ENCODE measurements around the gene C1orf198.

C1orf198 gene

GRCh38 chr1:230794871-230795605 lies 73.3 kb downstream of the C1orf198 start:
- Histone ChIP-seq H3K27me3 (ENCODE audit: control insufficient read depth, insufficient read depth, low read length) (no peaks in the 10 kb centered on the region), H3K36me3 (ENCODE audit: control insufficient read depth, insufficient read depth, low read length) (no peaks in the 10 kb centered on the region), H3K27ac (ENCODE audit: low read depth, low read length) (no peak overlapping the region), H3K9ac (ENCODE audit: low read length) (no peak overlapping the region), H3K4me1 (ENCODE audit: control insufficient read depth, insufficient read depth, low read length) (no peaks in the 10 kb centered on the region), H3K4me3 (ENCODE audit: low read length) (no peak overlapping the region)

GRCh38 chr1:230794431-230794830 lies 73.9 kb downstream of the C1orf198 start:
- Histone ChIP-seq H3K4me3 (ENCODE audit: low read length) (no peak overlapping the region), H3K9ac (ENCODE audit: low read length) (no peak overlapping the region), H3K27me3 (ENCODE audit: control insufficient read depth, insufficient read depth, low read length) (no peaks in the 10 kb centered on the region), H3K4me1 (ENCODE audit: control insufficient read depth, insufficient read depth, low read length) (no peaks in the 10 kb centered on the region), H3K36me3 (ENCODE audit: control insufficient read depth, insufficient read depth, low read length) (no peaks in the 10 kb centered on the region), H3K27ac (ENCODE audit: low read depth, low read length) (no peak overlapping the region)

- Histone ChIP-seq H3K36me3 (ENCODE audit: control insufficient read depth, insufficient read depth, low read length) (no peaks in the 10 kb centered on the region), H3K27ac (ENCODE audit: low read depth, low read length) (no peak overlapping the region), H3K4me1 (ENCODE audit: control insufficient read depth, insufficient read depth, low read length) (no peaks in the 10 kb centered on the region), H3K9ac (ENCODE audit: low read length) (no peak overlapping the region), H3K27me3 (ENCODE audit: control insufficient read depth, insufficient read depth, low read length) (no peaks in the 10 kb centered on the region), H3K4me3 (ENCODE audit: low read length) (no peak overlapping the region)
Measured at GRCh38 chr1:230793463-230793745, 74.9 kb downstream of the C1orf198 start.

GRCh38 chr1:230792691-230793462 lies 75.4 kb downstream of the C1orf198 start:
- H3K27me3 ChIP-seq (ENCODE audit: control insufficient read depth, insufficient read depth, low read length), result no peaks in the 10 kb centered on the region
- no peaks in the 10 kb centered on the region for H3K36me3 ChIP-seq (ENCODE audit: control insufficient read depth, insufficient read depth, low read length)
- no peaks in the 10 kb centered on the region for H3K4me1 ChIP-seq (ENCODE audit: control insufficient read depth, insufficient read depth, low read length)
- H3K4me3 ChIP-seq (ENCODE audit: low read length), result no peak overlapping the region
- no peak overlapping the region for H3K27ac ChIP-seq (ENCODE audit: low read depth, low read length)
- no peak overlapping the region for H3K9ac ChIP-seq (ENCODE audit: low read length)

GRCh38 chr1:230791986-230792564 lies 76.2 kb downstream of the C1orf198 start:
- H3K4me1 ChIP-seq (ENCODE audit: control insufficient read depth, insufficient read depth, low read length), result no peaks in the 10 kb centered on the region
- H3K27me3 ChIP-seq (ENCODE audit: control insufficient read depth, insufficient read depth, low read length), result no peaks in the 10 kb centered on the region
- H3K27ac ChIP-seq (ENCODE audit: low read depth, low read length), result no peak overlapping the region
- H3K4me3 ChIP-seq (ENCODE audit: low read length), result no peak overlapping the region
- H3K9ac ChIP-seq (ENCODE audit: low read length), result no peak overlapping the region
- no peaks in the 10 kb centered on the region for H3K36me3 ChIP-seq (ENCODE audit: control insufficient read depth, insufficient read depth, low read length)

- Histone ChIP-seq H3K36me3 (ENCODE audit: control insufficient read depth, insufficient read depth, low read length) (no peaks in the 10 kb centered on the region), H3K27me3 (ENCODE audit: control insufficient read depth, insufficient read depth, low read length) (no peaks in the 10 kb centered on the region), H3K4me1 (ENCODE audit: control insufficient read depth, insufficient read depth, low read length) (no peaks in the 10 kb centered on the region), H3K9ac (ENCODE audit: low read length) (no peak overlapping the region), H3K27ac (ENCODE audit: low read depth, low read length) (no peak overlapping the region), H3K4me3 (ENCODE audit: low read length) (no peak overlapping the region)
Measured at GRCh38 chr1:230790026-230790425, 78.3 kb downstream of the C1orf198 start.

- no peak overlapping the region for H3K27ac ChIP-seq (ENCODE audit: low read depth, low read length)
- no peaks in the 10 kb centered on the region for H3K36me3 ChIP-seq (ENCODE audit: control insufficient read depth, insufficient read depth, low read length)
- no peaks in the 10 kb centered on the region for H3K27me3 ChIP-seq (ENCODE audit: control insufficient read depth, insufficient read depth, low read length)
- no peak overlapping the region for H3K4me3 ChIP-seq (ENCODE audit: low read length)
- no peak overlapping the region for H3K9ac ChIP-seq (ENCODE audit: low read length)
- no peaks in the 10 kb centered on the region for H3K4me1 ChIP-seq (ENCODE audit: control insufficient read depth, insufficient read depth, low read length)
Measured at GRCh38 chr1:230788561-230789275, 79.6 kb downstream of the C1orf198 start.

- Histone ChIP-seq H3K4me3 (ENCODE audit: low read length) (no peak overlapping the region), H3K36me3 (ENCODE audit: control insufficient read depth, insufficient read depth, low read length) (no peaks in the 10 kb centered on the region), H3K9ac (ENCODE audit: low read length) (no peak overlapping the region), H3K4me1 (ENCODE audit: control insufficient read depth, insufficient read depth, low read length) (no peaks in the 10 kb centered on the region), H3K27me3 (ENCODE audit: control insufficient read depth, insufficient read depth, low read length) (no peaks in the 10 kb centered on the region), H3K27ac (ENCODE audit: low read depth, low read length) (no peak overlapping the region)
Measured at GRCh38 chr1:230787471-230787870, 80.8 kb downstream of the C1orf198 start.

All from rectal smooth muscle tissue (tissue), 1 donor.